Measurements from ENCODE around the gene CX3CL1.
"Not testable (repeated sequence)": the region's sequence is repeated elsewhere in the genome, so short reads cannot be mapped to it uniquely, and the experiment has no call there.

CX3CL1 gene

DNA sequence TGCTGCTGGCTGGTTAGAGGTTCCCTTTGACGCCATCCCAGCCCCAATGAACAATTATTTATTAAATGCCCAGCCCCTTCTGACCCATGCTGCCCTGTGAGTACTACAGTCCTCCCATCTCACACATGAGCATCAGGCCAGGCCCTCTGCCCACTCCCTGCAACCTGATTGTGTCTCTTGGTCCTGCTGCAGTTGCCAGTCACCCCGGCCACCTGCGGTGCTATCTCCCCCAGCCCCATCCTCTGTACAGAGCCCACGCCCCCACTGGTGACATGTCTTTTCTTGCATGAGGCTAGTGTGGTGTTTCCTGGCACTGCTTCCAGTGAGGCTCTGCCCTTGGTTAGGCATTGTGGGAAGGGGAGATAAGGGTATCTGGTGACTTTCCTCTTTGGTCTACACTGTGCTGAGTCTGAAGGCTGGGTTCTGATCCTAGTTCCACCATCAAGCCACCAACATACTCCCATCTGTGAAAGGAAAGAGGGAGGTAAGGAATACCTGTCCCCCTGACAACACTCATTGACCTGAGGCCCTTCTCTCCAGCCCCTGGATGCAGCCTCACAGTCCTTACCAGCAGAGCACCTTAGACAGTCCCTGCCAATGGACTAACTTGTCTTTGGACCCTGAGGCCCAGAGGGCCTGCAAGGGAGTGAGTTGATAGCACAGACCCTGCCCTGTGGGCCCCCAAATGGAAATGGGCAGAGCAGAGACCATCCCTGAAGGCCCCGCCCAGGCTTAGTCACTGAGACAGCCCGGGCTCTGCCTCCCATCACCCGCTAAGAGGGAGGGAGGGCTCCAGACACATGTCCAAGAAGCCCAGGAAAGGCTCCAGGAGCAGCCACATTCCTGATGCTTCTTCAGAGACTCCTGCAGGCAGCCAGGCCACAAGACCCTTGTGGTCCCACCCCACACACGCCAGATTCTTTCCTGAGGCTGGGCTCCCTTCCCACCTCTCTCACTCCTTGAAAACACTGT is 11.3 kb downstream of the CX3CL1 start:
- DNase-seq: no peak

DNA sequence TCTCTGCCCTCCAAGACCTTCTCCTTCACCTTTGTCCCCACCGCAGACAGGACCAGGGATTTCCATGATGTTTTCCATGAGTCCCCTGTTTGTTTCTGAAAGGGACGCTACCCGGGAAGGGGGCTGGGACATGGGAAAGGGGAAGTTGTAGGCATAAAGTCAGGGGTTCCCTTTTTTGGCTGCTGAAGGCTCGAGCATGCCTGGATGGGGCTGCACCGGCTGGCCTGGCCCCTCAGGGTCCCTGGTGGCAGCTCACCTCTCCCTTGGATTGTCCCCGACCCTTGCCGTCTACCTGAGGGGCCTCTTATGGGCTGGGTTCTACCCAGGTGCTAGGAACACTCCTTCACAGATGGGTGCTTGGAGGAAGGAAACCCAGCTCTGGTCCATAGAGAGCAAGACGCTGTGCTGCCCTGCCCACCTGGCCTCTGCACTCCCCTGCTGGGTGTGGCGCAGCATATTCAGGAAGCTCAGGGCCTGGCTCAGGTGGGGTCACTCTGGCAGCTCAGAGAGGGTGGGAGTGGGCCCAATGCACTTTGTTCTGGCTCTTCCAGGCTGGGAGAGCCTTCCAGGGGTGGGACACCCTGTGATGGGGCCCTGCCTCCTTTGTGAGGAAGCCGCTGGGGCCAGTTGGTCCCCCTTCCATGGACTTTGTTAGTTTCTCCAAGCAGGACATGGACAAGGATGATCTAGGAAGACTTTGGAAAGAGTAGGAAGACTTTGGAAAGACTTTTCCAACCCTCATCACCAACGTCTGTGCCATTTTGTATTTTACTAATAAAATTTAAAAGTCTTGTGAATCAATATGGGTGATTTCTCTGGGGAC is 12.2 kb downstream of the CX3CL1 start:
- no peak for DNase-seq

DNA sequence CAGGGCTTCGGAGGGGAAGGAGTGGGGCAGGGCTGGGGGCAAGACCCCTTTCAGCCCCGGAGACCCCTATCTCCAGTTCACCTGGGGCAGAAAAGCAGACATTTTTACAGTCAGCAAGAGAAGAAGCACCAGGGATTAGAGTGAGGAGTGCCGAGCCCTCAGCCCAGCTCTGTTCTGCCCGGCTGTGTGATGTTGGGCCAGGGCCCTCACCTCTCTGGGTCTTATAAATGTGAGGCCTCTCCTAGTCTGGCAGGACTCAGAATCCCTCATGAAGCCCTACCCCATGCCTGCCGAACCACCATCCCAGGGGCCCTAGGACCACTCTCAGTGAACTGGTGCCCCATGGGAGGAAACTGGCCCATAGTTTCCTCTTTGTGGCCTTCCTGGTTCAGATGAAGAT is 12.8 kb downstream of the CX3CL1 start:
- DNase-seq: no peak

DNA sequence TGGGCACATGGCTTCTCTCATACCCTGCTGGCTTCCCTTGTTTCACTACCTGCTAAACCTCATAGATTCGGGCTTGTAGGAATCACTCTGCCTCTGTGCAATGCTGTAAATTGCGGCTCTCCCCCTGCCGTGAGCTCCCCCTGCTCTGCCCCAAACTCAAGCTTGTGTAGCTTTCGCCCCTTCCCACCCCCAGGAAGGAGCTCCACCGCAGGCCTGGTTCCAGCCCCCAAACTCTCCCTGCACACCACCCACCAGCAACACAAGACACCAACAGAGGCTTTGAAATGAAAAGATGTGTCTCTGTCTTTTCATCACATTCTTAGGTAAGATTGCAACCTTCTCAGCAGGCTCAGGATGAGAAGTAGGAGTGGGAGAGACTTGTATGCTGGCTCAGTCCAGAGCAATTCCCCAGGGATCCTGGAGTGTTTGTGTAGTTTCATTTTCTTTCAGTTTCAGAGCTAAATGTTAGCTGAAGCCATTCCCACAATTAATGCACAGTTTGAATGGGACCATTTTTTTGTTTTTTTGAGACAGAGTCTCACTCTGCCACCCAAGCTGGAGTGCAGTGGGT is 14.2 kb downstream of the CX3CL1 start:
- no peak for DNase-seq

DNA sequence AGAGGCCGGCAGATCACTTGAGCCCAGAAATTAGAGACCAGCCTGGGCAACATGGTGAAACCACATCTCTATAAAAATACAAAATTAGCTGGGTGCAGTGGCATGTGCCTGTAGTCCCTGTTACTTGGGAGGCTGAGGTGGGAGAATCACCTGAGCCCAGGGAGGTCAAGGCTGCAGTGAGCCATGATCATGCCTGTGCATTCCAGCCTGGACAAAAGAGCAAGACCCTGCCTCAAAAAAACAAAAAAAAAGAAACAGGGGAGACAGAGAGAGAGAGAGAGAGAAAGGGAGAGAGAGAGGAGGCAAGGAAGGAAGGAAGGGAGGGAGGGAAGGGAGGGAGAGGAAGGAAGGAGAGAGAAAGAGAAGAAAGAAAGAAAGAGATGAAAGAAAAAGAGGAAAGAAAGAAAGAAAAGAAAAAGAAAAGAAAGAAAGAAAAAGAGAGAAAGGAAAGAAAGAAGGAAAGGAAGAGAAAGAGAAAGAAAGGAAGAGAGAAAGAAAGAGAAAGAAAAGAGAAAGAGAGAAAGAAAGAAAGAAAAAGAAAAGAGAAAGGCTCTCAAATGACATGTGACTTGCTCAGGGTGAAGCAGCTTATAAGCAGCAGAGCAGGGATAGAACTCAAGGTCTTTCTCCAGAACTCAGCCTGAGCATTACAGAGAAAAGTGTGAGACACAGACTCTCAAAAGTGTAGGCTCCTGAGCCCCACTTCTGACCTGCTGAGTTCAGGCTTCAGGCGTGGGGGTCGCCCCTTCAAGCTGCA is 15.5 kb downstream of the CX3CL1 start:
- DNase-seq: no peak

DNA sequence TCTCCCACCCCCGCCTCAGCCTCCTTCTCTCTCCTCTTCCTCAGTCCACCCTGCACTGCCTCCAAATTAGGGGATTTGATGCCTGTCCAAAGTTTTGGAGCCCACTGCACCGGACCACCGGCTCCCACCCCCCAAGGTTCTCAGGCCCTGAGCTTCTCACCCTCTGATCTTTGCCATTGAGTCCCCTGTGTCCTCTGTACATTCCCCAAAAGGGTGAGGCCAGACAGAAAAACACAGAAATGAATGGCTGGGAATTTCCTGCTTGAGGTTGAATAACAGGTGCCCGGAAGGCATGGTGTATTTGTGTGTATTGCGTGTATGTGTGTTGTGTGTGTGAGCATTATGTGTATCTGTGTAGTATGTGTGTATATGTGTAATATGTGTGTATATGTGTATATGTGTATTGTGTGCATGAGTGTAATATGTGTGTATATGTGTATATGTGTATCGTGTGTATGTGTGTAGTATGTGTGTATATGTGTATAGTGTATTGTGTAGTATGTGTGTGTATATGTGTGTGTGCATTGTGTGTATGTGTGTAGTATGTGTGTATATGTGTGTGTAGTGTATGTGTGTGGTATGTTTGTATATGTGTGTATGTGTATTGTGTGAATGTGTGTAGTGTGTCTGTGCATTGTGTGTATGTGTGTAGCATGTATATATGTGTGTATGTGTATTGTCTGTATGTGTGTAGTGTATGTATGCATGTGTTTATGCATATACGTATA is 16.2 kb downstream of the CX3CL1 start:
- DNase-seq: no peak

DNA sequence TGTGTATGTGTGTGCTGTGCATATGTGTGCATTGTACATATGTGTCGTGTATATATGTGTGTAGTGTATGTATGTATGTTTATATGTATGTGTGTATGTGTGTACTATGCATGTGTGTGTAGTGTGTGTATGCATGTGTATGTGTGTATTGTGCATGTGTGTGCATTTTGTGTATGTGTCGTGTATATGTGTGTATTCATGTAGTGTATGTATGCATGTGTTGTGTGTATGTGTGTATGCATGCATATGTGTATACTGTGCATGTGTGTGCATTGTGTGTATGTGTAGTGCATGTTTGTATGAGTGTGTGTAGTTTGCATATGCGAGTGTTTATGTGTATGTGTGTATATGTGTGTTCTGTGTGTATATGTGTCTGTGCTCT is 16.8 kb downstream of the CX3CL1 start:
- DNase-seq: no peak

DNA sequence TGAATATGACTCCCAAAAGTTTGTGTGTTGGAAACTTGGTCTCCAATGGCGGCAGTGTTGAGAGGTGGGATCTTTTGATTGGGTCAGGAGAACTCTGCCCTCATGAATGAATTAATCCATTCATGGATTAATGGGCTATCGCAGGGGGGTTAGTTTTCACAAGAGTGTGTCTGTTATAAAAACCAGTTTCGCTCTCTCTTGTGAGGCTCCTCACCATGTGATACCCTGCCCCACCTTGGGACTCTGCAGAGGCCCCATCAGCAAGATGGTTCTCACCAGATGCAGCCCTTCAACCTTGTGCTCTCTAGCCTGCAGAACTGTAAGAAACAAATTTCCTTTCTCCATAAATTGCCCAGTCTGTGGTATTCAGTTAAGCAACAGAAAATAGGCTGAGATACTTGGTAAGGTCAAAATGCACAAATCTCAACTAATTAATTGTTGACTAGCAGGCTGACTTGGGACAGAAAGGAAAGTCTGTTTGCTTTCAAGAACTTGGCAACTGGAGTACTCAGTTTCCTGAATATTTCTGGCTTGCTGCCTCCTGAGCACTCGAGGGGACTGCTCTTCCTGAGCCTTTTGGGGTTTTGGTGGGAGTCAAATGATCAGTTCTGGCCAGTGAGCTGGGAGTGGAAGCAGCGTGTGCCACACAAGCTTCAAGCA is 18.5 kb downstream of the CX3CL1 start:
- no peak for DNase-seq

DNA sequence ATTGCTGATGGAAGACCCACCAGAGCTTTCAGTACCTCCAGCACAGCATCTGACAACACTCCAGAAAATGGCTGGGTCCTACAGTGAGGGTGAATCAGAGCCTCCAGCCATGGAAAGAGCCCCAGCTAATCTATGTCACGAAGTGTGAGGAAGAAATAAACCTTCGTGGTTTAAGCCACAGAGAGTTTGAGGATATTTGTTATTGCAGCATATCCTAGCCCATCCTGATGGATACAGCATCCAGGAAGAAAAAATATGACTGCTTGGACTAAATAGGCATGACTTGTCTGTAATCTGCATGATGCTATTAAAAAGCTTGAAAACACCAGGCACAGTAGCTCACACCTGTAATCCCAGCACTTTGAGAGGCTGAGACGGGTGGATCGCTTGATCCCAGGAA is 19.0 kb downstream of the CX3CL1 start:
- no peak for DNase-seq

DNA sequence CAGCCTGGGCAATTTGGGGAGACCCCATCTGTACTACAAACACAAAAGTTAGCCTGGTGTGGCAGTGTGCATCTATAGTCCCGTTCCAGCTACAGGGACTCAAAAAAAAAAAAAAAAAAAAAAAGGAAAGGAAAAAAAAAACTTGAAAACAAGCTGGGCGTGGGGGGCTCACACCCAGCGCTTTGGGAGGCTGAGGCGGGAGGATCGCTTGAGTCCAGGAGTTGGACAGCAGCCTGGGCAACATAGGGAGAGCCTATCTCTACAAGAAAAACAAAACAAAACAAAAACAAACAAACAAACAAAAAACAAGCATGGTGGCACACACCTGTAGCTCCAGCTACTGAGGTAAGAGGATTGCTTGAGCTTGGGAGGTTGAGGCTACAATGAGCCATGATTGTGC is 19.4 kb downstream of the CX3CL1 start:
- DNase-seq: no peak

DNA sequence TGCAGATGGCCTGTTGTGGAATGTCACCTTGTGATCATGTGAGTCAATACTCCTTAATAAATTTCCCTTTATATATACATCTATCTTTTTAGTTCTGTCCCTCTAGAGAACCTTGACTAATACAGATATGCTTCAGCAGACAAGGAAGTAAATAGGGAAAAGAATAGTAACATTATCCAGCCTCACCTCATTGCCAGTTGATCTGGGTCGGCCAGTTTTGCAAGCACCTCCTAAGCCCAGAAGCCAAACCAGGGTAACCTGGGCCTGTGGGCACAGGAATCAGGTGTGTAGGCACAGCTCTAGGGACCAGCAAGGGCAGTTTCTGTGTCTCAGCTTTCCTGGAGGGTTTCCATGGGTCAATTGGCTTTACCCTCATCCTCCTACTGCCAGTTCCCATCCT is 20.4 kb downstream of the CX3CL1 start:
- DNase-seq: no peak

DNA sequence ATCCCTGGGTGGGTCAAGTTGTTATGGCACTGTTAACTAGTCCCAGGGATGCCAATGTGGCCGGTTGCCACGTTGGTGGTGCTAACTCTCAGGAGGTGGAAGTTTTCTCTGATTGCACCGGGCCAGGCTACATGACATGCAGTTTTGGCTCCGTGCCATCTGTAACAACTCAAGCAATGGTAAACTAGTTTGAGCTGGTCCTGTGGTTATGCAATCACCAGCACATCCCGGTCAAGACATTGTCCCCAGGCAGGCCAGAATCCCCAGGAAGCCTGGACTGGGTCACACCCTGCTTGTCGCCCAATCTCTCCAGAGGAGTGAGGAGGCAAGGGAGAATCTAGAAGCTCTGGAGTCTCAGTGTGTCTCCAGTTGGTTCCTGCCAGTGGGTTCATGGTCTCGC is 22.2 kb downstream of the CX3CL1 start:
- DNase-seq: no peak

DNA sequence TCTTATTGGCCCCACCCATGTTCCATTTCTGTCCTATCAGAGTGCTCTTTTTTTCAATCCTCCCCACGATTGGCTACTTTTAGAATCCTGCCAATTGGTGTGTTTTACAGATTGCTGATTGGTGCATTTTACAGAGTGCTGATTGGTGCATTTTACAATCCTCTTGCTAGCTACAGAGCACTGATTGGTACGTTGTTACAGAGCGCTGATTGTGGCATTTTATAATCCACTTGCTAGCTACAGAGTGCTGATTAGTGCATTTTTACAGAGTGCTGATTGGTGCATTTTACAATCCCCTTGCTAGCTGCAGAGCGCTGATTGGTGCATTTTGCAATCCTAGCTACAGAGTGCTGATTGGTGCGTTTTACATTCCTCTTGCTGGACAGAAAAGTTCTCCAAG is 22.7 kb downstream of the CX3CL1 start:
- no peak for DNase-seq

DNA sequence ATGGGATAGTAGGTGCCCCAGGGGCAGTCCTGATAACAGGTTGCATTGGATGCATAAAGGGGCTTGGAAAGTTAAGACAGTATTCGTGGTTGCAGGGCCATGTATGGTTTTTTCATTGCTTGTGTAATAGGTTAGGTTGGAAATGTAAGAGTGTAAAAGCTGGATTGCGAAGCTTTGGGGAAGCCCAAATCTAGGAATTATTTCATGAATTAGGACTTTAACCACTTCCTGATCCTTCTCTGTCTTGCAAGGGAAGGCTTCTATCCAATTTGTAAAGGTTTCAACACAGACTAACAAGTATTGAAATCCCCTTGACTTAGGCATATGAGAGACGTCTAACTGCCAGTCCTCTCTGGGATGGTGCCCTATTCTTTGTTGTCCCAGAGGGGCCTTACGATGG is 24.5 kb downstream of the CX3CL1 start:
- DNase-seq: no peak

DNA sequence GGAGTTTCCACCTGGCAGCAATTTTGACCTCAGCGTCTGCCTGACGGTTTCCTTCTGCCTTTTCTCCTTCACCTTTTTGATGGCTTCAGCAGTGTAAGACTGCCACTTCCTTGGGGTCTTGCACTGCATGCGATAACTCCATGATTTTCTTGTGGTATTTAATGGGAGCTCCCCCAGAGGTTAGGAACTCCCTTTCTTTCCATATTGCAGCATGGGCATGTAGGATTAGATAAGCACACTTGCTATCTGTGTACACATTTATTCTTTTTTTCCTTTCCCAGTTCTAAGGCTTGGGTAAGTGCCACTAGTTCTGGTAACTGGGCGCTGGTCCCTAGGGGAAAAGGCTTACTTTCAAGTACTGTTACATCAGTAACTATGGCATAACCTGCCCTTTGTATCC is 25.2 kb downstream of the CX3CL1 start:
- DNase-seq: not testable (repeated sequence)

DNA sequence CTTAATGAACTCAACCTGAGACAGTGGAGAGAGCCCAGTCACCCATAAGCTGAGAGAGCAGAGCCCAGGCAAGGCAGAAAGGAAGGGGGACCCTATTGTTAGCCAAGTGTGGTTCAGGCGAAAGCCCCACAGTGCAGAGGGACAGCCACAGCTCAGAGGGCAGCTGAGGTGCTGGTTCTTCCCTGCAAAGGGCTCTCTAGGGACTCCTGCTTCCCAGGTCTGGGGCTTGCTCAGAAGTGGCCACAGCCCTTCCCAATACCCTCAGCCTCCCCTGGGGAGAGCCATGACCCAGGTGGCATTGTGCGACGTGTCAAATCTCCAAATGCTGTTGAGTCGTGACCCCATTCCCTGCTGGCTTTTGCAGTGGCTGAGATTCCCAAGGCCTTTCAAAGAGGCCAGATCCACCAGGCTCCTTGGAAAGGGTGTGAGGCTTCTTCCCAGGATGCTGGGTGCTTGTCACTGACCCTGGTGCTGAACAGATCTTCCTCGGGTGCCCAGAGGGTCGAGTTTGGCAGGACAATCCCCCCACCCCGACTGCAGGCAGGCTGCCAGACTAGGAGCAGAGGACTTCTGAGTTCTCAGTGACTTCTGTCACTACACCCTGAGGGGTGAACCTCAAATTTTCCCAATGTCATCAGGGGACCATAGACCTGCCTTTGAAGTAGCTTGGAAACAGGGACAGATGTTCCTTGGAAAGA is 29.8 kb downstream of the CX3CL1 start:
- DNase-seq: no peak

DNA sequence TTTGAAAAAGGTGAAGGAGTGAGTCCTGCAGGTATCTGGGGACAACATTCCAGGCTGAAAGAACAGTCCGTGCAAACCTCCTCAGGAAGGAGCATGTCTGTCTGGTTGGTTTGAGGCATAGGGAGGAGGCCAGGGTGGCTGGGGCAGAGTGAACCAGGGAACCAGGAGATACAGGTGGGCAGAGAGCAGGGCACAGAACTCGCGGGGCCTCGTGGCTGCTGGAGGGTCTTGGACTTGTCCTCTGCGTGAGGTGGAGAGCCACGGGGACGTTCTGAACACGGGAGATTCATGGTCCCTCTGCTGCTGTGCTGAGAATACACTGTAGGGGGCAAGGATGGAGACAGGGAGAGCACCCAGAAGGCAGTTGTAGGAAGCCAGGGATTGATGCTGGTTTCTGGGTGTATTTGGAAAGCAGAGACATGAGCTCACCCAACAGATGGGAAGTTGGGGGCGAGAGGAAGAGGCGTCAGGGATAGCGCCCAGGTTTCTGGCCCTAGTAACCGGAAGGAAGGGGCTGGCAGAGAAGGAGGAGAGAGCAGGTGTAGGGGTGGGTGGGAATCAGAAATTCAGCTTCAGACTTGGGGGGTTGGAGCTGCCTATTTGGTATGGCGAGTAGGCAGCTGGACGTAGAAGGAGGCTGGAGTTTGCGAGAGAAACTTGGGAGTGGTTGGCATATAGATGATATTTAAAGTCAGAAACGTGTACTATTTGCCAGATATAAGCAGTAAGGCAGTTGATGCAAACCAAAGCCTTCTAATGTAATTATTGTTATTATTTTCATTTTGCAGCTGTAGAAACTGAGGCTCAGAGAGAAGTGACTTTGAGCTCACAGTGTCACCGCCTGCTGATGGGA is 31.9 kb downstream of the CX3CL1 start, which contains the start of gene CCL17:
Gene CCL17 (plus strand): TSS at position 803 of the 853 bp plus-strand sequence. CDS start 9,166 bp downstream, outside the sequence.
- DNase-seq: no peak

DNA sequence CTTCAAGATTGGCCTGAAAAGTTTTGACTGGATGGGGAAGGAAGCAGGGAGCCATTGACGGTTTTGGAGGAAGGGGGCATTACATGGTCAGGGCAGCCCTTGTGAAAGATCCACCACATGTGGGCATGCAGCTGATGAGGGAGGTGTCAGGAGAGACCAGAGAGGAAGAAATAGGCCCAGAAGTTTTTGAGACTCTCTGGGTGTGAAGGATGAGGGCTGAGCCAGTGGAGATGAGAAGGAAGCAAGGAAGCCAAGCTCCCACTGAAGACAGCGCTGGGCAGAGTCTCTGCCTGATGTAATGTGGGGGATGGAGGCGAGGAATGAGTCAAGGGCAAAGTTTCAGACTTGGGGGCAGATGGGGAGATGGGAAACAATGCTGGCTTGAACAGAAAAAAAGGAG is 32.8 kb downstream of the CX3CL1 start:
- DNase-seq: no peak

DNA sequence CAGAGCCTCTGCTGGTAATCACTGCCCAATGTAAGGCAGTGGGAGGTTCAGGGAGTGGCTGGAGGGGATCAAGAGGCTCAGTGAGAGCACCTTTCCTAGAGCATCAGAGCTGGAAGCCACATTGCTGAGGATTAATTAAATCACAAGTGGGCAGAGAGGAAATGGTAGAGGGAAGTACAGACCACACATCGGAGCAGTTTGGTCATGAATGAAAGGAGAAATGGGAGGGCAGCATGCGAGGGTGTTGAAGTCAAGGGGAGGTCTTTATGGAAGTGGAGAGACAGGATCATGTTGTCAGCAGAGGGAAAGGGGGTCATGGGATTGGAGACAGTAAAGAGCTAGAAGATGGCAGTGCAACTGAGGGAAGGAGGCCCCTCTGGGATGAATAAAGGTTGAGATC is 34.6 kb downstream of the CX3CL1 start:
- no peak for DNase-seq
